Superior temporal gyrus (tissue), 1 donor: ENCODE measurements around the gene DNM2.
"Not testable (repeated sequence)": the region's sequence is repeated elsewhere in the genome, so short reads cannot be mapped to it uniquely, and the experiment has no call there.

Experiments used
- DNase-seq: peaks from one replicate; pipeline ENCODE4 v3.0.0-alpha.2; 2016; ENCODE audit errors: extremely low spot score

The DNM2 gene

GRCh38 chr19:10863107-10863717 is 145.3 kb downstream of the DNM2 start:
- no peak for DNase-seq

GRCh38 chr19:10864538-10864899 is 146.6 kb downstream of the DNM2 start:
- peak; percentile 89 for DNase-seq

DNA sequence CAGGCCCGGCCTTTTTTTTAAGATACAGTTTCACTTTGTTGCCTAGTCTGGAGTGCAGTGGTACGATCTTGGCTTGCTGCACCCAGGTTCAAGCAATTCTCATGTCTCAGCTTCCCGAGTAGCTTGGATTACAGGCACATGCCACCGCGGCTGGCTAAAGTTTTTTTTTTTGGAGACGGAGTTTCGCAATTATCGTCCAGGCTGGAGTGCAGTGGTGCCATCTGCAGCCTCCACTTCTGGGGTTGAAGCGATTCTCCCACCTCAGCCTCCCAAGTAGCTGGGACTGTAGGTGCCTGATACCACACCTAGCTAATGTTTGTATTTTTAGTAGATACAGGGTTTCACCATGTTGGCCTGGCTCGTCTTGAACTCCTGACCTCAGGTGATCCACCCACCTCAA is 148.6 kb downstream of the DNM2 start:
- DNase-seq: no peak

- DNase-seq: no peak
Measured at GRCh38 chr19:10868872-10869547, 151.1 kb downstream of the DNM2 start.

DNA sequence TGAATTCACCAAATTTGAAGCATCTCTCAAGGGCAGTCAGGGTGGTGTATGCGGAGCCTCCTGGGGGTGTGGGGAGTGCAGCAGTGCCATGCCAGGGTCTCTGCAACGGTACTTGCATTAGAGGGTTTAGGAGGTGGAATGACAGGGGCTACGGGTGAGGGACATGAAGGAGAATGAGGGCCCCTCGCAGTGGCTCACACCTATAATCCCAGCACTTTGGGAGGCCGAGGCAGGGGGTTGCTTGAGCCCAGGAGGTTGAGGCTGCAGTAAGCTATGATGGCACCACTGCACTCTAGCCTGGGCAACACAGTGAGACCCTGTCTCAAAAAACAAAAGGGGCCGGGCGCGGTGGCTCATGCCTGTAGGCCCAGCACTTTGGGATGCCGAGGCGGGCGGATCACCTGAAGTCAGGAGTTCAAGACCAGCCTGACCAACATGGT is 152.0 kb downstream of the DNM2 start:
- DNase-seq: not testable (repeated sequence)

DNA sequence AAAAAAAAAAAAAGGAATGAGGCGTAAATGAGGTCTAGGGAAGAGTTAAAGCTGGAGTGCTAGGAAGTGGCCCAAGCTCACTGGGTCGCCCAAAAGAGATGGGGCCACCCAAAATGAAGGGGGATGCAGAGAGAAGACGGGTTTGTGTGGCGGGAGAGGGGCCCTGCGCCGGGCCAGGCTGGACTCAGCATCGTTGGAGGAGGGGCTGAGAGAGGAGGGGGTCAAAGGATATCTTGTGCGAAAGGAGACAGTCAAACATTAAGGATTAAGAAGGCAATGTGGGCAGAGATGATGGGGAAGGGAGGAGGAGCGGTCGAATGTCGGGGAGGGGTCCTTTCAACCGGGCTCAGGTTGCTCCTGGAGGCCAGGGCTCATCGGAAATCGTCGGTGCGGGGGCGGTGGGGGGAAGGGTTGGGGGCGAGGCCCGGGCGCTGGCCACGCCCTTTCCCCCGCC is 152.6 kb downstream of the DNM2 start:
- no peak for DNase-seq

DNA sequence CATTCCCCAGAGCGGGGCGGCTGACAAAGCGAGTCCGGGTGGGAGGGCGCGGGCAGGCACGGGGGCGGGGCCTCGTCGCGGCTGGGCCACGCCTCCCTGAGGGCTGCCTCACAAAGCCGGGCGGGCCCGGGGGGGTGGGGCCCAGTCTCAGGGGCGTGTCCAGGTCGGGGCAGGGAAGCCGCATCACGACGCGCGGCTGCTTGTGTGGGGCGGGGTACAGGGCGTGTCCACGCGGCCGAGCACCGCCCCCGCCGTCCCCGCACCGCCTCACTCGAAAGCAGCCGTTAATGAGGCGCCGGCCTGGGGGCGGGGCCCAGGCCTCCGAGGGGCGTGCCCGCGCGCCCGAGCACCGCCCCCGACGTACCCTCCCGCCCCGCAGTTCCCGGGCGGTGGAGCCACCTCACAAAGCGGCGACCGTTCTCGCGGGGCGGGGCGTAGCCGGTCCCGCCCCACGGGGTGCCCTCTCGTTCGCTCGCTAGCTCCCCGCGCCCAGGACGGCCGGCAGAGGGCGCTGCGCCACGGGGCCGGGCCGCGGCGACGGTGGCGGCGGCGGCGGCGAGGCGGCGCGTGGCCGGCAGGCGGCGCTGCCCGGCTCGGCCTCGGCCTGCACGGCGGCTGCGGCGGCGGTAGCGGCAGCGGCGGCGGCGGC is 153.2 kb downstream of the DNM2 start, which contains the start of gene CARM1:
Gene CARM1 (plus strand): TSS at position 599 of the 649 bp plus-strand sequence. CDS start 150 bp downstream, outside the sequence.
- peak; percentile 93 for DNase-seq

- DNase-seq: no peak
Measured at GRCh38 chr19:10871711-10872545, 154.0 kb downstream of the DNM2 start.

DNA sequence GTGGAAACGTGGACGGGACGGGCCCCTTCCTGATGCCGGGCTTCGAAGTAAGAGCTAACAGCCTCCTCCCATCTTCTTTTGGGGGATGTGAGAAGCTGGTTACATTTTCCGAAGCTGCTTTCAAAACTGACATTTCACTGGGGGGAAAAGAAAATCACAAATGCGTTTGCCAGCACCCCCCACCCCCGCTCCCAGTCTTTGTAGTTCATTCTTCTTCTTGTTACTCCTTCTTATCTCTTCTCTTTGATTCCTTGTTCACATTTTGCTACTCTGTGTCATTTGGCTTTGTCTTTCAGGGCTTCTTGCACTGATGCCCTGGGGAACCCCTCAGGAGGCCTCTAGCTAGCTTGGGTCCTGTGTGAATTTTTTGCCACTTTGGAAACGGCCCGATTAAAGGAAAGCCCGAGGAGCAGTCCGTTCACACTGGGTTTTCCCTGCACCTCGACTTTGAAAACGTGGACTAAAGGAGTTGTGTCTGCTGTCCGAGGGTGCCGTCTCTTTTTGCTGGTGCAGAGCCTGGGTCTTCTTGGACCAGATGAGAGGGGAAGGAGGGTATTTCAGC is 154.7 kb downstream of the DNM2 start:
- DNase-seq: no peak

GRCh38 chr19:10874024-10874423 is 156.1 kb downstream of the DNM2 start:
- no peak for DNase-seq

DNA sequence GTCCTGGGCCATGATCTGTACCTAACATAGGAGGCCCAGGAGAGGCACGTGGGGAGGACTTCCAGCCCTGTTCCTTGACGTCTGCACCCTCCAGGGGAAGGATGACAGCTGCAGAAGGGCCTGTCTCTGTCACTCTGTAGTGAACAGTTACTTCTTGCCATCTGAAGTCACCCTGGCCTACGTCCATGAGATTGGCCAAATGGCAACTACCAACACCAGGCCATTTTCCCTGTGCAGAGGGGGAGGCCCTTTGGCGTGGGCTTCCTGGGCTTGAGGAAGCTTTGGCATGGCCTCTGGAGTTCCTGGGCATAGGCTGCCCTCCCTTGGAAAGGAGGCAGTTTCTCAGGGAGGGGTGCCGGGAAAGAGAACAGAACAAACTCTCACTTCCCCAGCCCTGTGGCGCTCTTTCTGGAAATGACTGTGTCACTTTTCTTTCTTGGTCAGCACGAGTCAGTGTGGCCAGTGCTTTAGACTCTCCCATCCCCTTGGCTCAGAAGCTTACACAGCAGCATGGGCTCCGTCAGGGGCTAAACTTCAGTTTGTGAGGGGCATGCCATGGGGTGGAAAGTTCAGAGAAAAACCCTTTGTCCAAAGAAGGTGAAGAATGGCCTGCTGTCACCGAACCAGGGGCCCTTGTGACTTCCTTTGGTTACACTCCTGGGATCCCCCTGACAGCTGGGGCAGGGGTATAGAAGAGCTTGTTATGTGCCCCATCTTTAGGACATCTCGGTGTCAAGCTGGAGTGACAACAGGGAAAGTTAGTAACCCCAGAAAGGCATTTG is 158.8 kb downstream of the DNM2 start:
- no peak for DNase-seq

GRCh38 chr19:10877608-10878007 is 159.7 kb downstream of the DNM2 start:
- not testable (repeated sequence) for DNase-seq

DNA sequence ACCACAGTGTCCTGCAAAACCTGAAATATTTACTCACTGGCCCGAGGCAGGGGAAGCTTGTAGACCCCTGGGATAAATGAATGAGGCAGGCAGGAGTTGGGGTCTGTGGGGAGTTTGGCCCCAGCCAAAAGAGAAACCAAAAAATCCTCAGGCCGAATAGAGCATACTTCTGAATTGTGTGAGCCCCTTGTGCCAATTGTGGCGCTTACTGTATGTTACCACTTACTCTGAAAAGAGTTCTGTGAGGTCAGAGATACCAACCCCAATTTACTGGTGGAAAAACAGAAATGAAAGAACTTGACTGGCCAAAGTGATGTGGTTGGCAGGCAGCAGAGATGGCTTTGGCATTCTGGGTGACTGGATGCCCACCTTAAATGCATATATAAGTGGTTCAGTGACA is 160.4 kb downstream of the DNM2 start:
- no peak for DNase-seq
